ENCODE data around the gene TFDP1.

DNA sequence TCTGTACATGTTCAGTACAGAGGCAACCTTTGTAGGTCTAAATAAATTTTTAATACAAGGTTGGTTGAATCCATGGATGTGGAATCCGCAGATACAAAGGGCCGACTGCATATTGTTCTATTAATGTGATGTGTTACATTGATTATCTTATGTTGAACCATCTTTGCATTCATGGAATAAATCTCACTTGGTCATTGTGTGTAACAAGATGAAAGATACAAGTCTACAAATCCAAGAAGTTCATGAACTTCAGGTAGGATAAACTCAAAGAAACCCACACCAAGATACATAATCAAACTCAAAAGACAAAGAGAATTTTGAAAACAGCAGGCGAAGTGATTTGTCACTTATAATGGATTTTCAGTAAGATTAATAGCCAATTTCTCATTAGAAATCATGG, 8.0 kb upstream of the TFDP1 start:
- TF ChIP-seq POLR2A (IDR thresholded peaks at IDR 0.05), result no peak
- TF ChIP-seq, protein P1, sequence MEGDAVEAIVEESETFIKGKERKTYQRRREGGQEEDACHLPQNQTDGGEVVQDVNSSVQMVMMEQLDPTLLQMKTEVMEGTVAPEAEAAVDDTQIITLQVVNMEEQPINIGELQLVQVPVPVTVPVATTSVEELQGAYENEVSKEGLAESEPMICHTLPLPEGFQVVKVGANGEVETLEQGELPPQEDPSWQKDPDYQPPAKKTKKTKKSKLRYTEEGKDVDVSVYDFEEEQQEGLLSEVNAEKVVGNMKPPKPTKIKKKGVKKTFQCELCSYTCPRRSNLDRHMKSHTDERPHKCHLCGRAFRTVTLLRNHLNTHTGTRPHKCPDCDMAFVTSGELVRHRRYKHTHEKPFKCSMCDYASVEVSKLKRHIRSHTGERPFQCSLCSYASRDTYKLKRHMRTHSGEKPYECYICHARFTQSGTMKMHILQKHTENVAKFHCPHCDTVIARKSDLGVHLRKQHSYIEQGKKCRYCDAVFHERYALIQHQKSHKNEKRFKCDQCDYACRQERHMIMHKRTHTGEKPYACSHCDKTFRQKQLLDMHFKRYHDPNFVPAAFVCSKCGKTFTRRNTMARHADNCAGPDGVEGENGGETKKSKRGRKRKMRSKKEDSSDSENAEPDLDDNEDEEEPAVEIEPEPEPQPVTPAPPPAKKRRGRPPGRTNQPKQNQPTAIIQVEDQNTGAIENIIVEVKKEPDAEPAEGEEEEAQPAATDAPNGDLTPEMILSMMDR (IDR thresholded peaks at IDR 0.05), result no peak

Data from vagina (tissue), 2 donors.